SK-N-MC (cell line): ENCODE data around the gene ADARB2.

Experiments
- EZH2 ChIP-seq: fragments of 200-600 bp; sonication (generic); IDR thresholded peaks from one replicate; pipeline ENCODE4 v1.6.1; 2017; ENCODE audit warnings: antibody characterized with exemption
- POLR2AphosphoS5 ChIP-seq: IDR thresholded peaks from 2 replicates; pipeline ENCODE4 v1.6.1; 2012; ENCODE audit warnings: mild to moderate bottlenecking, low read depth, low read length, borderline replicate concordance

DNA sequence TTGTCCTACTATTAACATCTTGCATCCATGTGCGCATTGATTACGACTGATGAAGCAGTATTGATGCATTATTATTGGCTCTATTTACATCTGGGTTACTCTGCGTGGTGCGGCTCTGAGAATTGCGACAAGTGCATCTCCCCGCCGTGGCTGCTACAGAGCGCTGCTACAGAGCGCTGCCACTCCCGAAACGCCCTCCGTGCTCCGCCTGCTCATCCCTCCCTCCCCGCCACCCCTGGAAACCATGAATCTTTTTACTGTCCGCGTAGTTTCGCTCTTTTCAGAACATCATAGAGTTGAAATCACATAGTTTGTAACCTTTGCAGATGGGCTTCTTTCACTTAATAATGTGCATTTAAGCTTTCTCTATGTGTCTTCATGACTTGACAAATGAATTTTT is 74.1 kb downstream of the ADARB2 start:
- TF ChIP-seq POLR2AphosphoS5 (no peak), EZH2 (no peak)
